Hypothalamus (tissue), 51 donors: ENCODE data around the gene ARHGEF3.
A peak's percentile ranks its signal among the peaks of the same experiment; 100 is the strongest.

Source experiments
- DNase-seq, 51 donors: peaks; one replicate each; lab custom pipeline; 2025; lab: John Stamatoyannopoulos, UW

ARHGEF3 gene

GRCh38 chr3:56801662-56802377 is at the start of gene ARHGEF3:
ARHGEF3 (minus strand) TSS chr3:56801949; CDS start chr3:56801798, 151 bp downstream.
- peak; percentile 28 to 92 (median 78) for DNase-seq

GRCh38 chr3:56849698-56850097 is 47.9 kb upstream of the ARHGEF3 start:
- DNase-seq = no peak

GRCh38 chr3:56845505-56845904 is 43.8 kb upstream of the ARHGEF3 start:
- no peak for DNase-seq

GRCh38 chr3:56844536-56844935 is 42.8 kb upstream of the ARHGEF3 start:
- DNase-seq = no peak

- DNase-seq = no peak
Observed at GRCh38 chr3:56839784-56840715, 38.3 kb upstream of the ARHGEF3 start.

- DNase-seq = no peak
Observed at GRCh38 chr3:56838448-56838847, 36.7 kb upstream of the ARHGEF3 start.

GRCh38 chr3:56837196-56837955 is 35.6 kb upstream of the ARHGEF3 start:
- DNase-seq = no peak

- no peak for DNase-seq
Observed at GRCh38 chr3:56836276-56837163, 34.8 kb upstream of the ARHGEF3 start.

GRCh38 chr3:56835650-56836227 is 34.0 kb upstream of the ARHGEF3 start:
- no peak for DNase-seq

- DNase-seq = no peak
Observed at GRCh38 chr3:56833536-56833935, 31.8 kb upstream of the ARHGEF3 start.

- DNase-seq = no peak
Observed at GRCh38 chr3:56833022-56833421, 31.3 kb upstream of the ARHGEF3 start.

GRCh38 chr3:56831572-56831971 is 29.8 kb upstream of the ARHGEF3 start:
- DNase-seq = no peak

- DNase-seq = no peak
Observed at GRCh38 chr3:56830884-56831283, 29.1 kb upstream of the ARHGEF3 start.

GRCh38 chr3:56829533-56829932 is 27.8 kb upstream of the ARHGEF3 start:
- DNase-seq = no peak

- no peak for DNase-seq
Observed at GRCh38 chr3:56826831-56827722, 25.3 kb upstream of the ARHGEF3 start.

GRCh38 chr3:56825567-56826438 is 24.1 kb upstream of the ARHGEF3 start:
- peak in 2 of 51 donors; percentile 6 to 15 for DNase-seq

- no peak for DNase-seq
Observed at GRCh38 chr3:56823984-56824703, 22.4 kb upstream of the ARHGEF3 start.
